Activated T-helper 1 cell treated with Interleukin-2 at 50 U/mL for 16 hours (primary cell): ENCODE measurements around the gene APBB1IP.
"Not testable (repeated sequence)": the region's sequence is repeated elsewhere in the genome, so short reads cannot be mapped to it uniquely, and the experiment has no call there.

Experiments
- DNase-seq: peaks from one replicate; pipeline ENCODE4 v3.0.0-alpha.2; 2020; ENCODE audit warnings: low read depth

Gene APBB1IP

DNA sequence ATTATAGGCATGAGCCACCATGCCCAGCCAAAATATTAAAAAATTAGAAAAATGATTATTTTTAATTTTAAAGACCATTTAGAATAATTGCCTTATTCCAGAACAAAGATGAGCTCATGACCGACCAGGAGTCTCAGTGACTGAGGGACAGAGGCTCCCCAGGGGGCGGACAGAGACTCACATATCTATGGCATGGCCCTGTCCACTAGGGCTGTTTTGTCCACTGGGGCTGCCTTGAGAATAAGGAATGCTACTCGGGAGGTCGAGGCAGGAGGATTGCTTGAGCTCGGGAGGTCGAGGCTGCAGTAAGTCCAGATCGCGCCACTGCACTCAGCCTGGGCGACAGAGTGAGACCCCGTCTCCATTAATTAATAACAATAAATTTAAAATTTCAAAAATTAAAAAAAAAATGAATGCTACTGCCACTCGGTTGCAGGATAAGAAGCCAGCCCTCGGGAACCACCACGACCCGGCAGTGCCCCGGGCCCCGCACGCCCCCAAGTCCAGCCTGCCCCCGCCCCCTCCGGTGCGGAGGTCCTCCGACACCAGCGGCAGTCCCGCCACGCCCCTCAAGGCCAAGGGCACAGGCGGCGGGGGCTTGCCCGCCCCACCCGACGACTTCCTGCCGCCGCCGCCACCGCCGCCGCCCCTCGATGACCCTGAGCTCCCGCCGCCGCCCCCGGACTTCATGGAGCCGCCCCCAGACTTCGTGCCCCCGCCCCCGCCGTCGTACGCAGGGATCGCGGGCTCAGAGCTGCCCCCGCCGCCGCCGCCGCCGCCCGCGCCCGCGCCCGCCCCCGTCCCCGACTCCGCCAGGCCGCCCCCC, 128.6 kb downstream of the APBB1IP start:
- DNase-seq = no peak

- DNase-seq = no peak
These were observed 129.2 kb downstream of the APBB1IP start for GRCh38 chr10:26567351-26567721.

DNA sequence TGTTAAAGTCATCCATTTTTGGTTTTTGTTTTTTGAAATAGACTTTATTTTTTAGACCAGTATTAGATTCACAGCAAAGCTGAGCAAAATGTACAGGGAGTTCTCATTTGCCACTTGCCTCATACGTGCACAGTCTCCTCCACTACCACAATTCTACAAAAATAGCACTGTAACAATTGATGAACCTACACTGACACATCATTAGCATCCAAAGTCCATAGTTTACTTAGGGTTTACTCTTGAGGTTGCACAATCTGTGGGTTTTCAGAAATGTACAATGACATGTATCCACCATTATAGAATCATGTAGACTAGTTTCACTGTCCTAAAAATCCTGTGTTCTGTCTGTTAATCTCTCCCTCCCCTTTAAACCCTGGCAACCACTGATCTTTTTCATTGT, 133.5 kb downstream of the APBB1IP start:
- no peak for DNase-seq

GRCh38 chr10:26573674-26574073, 135.5 kb downstream of the APBB1IP start:
- no peak for DNase-seq

DNA sequence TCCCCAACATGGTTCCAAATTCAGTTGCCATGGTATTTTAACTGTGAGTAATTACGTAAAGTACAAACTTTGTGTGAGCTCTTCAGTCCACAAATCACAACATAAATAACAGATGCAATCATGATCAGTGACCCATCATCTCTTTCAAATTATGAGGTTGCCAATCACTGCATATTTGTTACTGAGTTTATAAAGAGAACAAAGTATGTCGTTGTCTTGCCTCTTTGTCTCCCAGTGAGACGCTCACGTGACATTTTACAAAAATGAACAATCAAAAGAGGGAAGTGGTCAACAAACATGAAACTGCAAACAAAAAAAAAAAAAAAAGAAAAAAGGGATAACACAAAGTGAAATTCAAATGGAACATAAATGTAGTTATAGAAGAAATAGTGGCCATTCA, 136.6 kb downstream of the APBB1IP start:
- DNase-seq = no peak

DNA sequence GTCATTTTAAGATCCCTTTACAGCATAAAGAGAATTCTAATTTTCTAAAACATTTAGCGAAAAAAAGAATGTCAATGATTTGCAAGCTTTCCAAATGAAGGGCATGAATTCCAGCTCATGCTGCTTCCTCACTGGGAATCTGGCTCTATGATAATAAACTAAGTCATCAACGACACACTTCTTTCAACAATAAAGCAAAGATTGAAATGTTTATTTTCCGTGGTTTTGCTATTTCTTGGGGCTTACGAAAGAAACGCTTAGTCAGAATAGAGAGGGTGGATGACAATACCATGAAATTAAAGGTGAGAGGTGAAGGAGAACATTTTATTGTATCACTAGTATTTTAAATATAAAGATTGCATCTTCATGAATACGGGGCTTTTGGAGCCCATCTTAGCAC, 140.2 kb downstream of the APBB1IP start:
- DNase-seq = not testable (repeated sequence)

GRCh38 chr10:26579256-26580063, 141.3 kb downstream of the APBB1IP start:
- no peak for DNase-seq

- DNase-seq = no peak
These were observed 148.1 kb downstream of the APBB1IP start for GRCh38 chr10:26586211-26586610.

DNA sequence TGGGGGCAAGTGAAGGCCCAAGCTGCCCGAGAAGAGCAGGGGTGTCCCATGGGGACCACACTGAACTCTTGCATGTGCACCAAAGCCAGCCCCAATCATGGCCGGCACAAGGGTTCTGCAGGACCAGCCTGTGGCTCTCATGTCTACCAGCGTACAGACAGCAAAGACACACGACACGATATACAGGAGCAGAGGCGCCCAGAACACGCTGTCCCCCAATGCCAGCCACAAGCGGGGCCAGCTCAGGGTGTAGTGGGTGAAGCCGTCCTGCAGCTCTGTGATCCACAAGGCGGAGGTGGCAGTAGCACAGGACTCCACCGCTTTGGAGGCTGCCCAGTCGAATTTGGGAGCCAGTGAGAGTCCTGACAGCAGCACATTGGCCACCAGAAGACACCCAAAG, 150.5 kb downstream of the APBB1IP start:
- DNase-seq = no peak

DNA sequence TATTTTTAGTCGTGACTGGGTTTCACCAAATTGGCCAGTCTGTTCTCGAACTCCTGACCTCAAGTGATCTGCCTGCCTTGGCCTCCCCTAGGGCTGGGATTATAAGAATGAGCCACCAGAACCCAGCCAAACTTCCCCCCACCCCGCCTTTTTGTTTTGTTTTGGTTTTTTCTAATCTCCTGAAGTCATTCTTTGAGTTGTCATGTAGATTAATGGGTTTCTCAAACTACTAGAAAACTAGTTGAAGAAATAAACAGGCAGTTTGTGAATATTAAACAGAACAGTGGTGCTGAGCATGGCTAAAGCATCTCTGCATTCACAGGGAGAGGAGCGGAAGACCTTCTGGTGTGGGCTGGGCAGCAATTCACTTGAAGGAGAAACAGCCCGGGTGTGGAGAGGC, 151.7 kb downstream of the APBB1IP start:
- DNase-seq = not testable (repeated sequence)

DNA sequence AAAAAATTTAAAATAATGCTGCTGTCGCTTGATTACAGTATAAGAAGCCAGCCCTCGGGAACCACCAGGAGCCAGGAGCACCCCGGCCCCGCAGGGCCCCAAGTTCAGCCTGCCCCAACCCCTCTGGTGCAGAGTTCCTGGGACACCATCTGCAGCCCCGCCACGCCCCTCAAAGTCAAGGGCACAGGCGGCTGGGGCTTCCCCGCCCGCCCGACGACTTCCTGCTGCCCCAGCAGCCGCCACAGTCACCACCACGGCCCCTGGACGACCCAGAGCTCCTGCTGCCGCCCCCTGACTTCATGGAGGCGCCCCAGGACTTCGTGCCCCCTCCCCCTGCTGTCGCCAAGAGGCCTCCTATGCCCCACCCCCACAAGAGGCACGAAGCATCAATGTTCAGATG, 155.8 kb downstream of the APBB1IP start:
- DNase-seq = no peak

- not testable (repeated sequence) for DNase-seq
These were observed 165.1 kb downstream of the APBB1IP start for GRCh38 chr10:26603283-26603682.

- not testable (repeated sequence) for DNase-seq
These were observed 166.4 kb downstream of the APBB1IP start for GRCh38 chr10:26604320-26605093.

DNA sequence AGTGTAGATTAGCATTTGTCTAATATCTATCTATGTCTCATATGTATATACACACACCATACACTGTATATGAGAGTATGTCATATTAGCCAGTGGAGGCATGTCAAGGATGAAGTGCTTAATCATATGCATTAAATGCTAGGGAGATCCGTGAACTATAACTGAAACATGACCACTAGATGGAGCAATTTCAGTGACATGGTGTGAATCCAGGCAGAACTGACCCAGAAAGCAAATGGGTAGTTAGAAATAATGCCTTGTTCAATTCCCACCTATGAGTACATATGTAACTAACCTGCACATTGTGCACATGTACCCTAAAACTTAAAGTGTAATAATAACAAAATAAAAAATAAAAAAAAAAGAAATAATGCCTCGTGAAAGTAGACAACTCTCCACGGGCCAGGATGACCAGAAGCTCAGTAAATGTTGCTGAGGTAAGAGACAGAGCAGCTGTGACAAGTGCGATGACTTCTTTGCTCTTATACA, 168.3 kb downstream of the APBB1IP start:
- DNase-seq = not testable (repeated sequence)

DNA sequence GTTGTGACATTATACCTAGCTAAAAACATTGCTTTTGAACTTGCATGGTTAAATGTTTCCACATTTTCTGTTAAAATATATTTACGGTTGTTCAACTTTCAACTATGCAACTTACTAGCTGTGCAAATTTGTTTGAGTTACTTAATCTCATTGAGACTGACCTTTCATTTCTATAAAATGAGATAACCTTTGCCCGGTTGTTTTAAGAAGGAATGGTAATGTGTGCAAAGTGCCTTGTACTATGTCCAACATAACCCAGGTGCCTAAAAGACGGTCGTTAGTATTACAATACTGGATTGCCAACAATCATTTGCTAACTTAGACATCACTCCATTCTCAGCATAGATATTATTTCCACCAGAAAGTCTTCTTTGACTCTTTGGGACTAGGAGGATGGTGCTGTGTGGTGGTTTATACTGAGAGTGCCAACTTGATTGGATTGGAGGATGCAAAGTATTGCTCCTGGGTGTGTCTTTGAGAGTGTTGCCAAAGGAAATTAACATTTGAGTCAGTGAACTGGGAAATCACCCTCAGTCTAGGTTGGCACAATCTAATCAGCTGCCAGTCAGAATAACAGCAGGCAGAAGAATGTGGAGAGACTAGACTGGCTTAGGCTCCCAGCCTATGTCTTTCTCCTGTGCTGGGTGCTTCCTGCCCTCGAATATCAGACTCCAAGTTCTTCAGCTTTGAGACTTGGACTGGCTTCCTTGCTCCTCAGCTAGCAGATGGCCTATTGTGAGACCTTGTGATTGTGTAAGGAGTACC, 174.2 kb downstream of the APBB1IP start:
- DNase-seq = no peak
